GM19239 (cell line): ENCODE data around the gene ZNF236.

ENCODE experiments used
- DNase-seq: peaks from one replicate; pipeline ENCODE4 v3.0.0; 2011; ENCODE audit warnings: low spot score; ENCODE audit not compliant: insufficient read length
- FAIRE-seq: peaks from 2 replicates; lab custom pipeline; 2011; peaks lifted over from hg19 to GRCh38; lab: Jason Lieb, UNC

ZNF236 gene

DNA sequence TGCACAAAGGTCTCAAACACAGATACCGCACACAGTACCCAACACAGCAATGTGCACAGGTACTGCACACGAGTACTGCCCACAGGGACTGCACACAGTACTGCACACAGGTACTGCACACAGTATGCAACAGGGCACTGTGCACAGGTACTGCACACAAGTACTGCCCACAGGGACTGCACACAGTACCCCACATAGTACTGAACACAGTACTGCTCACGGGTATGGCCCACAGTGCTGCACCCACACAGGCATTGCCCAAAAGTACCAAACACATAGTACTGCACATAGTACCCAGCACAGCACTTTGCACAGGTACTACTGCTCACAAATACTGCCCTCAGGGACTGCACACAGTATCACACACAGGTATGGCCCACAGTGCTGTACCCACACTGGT lies 73.1 kb downstream of the ZNF236 start:
- FAIRE-seq (no peak), DNase-seq (no peak)

DNA sequence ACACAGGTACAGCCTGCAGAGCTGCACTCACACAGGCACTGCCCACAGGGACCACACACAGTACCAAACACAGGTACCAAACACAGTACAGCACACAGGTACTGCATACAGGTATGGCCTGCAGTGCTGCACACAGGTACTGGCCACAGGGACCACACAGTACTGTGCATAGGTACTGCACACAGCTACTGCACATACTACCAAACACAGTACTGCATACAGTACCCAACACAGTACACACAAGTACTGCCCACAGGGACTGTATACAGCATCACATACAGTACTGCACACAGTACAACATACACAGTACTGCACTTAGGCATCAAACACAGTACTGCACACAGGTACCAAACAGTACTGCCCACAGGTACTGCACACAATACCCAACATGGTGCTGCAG lies 74.3 kb downstream of the ZNF236 start:
- no peak for DNase-seq
- FAIRE-seq = no peak

DNA sequence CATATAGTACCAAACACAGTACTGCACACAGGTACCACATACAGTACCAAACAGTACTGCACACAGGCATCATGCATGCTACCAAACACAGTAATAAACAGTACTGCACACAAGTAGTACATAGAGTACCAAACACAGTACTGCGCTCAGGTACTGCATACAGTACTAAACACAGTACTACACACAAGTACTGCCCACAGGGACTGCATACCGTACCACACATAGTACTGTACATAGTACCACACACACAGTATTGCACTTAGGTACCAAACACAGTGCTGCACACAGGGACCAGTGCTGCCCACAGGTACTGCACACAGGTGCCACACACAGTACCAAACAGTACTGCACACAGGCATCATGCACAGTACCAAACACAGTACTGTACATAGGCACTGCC lies 74.9 kb downstream of the ZNF236 start:
- DNase-seq = no peak
- FAIRE-seq = no peak

DNA sequence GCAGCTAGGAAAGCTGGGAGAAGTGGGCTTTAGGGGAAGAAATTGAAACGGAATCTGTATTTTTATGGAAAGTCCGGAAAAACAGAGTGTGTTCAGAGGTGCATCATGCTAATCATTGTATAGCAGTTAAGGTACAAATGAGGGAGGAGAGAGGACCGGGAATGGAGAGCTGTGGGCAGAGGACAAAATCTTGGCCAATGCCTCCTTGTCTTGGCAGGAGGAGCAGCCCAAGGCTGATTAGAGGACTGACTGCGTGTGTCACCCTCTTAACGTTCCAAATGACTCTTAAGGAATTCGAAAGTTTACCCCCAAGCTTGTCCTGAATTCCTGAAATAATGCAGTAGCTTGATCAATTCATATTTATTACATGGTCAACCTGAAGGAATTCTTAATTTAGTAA lies 81.0 kb downstream of the ZNF236 start:
- FAIRE-seq = no peak
- DNase-seq = no peak

DNA sequence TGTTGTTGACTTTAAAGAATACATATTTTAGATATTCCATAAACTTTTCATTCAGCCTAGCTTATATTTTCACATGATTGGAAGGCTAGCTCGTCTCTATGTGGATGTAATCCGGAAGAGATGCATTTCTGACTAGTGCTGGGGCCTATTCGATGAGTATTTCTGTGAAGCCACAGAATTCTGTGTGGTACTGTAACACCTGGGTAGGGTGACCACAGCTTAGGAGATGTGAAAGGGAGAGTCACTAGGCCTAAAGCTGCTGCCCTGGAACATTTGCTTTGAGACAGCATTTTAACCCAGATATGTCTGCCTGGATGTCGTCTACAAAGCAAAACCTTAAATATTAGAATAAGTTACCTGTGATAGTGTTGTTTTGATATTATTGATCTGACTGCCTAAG lies 83.5 kb downstream of the ZNF236 start:
- DNase-seq = no peak
- FAIRE-seq = no peak

DNA sequence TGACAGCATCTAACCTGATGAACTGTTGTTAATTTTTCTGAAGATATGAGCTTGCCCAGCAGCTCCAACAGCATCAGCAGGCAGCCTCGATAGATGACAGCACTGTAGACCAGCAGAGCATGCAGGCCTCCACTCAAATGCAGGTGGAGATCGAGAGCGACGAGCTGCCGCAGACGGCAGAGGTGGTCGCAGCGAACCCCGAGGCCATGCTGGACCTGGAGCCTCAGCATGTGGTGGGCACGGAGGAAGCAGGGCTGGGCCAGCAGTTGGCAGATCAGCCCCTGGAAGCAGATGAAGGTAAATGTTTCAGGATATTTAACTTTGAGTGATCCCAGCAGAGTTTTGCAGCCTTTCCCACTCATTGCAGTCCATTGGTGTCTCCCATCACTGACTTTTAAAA lies 85.9 kb downstream of the ZNF236 start:
- DNase-seq = no peak
- no peak for FAIRE-seq

DNA sequence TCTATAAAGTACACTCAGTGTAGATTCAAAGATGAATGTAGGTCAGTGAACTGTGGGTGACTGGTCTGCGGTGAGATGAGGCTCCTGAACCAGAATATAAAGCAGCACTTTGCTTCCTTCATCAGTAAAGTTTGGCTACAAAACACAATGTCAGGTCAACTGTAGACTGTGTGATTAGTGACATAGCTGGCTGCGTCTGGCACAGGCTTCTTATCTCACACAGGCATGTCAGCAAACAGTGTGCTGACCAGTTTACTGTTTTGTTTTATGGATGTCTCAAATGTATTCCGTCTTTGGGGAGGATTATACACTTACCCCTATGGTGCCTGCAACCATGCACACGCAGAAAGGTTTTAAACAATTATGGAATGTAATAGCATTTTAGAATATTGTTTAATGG lies 87.1 kb downstream of the ZNF236 start:
- no peak for FAIRE-seq

DNA sequence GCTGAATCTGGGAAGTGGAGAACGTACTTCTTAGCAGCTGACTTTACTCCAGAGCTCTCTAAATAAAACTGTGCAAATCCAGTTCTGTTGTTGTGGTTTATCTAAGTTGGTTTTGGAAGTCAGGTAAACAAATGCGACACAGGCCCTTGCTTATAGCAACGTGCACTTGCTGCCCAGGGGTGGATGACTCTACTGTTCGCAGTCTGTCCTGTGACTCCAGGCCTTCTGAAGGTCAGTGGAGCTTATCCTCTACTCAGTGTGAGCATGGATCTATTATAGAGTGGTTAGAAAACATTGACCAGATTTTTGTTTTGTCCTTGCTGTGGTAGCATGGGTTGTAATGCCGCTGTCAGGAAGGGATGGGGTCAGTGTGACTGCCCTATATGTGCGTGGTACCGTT lies 89.1 kb downstream of the ZNF236 start:
- DNase-seq (no peak), FAIRE-seq (no peak)

More for the DNA sequence above, 87.1 kb downstream of the ZNF236 start:
- no peak for DNase-seq

DNA sequence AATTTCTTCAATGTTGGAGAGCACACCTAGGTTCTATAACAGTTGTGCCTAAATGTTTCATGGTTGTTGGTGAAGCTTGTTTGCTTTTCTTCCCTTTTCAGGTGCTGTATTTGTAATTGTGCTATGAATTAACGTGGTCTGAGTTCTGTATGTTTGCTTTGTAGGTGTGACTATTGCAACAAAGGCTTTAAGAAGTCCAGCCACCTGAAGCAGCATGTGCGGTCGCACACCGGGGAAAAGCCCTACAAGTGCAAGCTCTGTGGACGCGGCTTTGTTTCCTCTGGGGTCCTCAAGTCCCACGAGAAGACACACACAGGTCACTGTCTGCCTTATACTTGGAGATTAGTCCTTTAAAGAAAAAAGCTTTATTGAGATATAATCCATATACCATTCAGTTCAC lies 91.2 kb downstream of the ZNF236 start:
- DNase-seq (no peak), FAIRE-seq (no peak)

DNA sequence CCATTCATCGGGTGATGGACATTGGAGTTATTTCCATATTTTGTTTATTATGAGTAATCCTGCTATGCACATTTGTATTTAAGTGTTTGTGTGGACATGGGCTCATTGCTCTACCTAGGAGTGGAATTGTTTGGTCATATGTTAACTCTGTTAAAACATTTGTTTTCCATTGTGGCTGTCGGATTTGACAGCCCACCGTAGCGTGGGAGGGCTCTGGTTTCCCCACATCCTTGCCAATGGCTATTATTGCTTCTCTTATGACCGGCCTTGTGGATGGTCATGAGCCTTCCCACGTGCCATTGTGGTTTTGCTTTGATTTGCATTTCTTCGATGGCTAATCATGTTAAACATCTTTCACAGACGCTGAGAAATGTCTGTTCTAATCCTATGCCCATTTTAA lies 92.0 kb downstream of the ZNF236 start:
- DNase-seq (no peak), FAIRE-seq (peak; percentile 71)

DNA sequence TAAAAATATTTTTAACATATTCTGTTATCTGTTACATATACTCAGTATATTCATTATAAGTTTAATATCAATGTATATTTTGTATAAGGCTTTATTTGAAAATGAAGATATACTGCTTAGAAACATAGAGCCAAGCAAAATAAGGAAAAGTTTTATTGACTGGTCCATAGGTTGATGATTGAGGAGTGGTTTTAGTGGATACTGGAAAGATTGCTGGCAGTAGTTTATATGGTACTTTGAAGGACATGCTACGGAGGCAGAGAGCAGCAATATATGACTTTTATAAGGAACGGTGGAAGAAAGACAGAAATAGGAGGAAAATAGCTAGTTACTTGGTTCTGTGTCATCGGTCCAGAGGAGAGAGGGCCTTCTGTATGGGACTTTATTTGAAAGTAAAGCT lies 92.4 kb downstream of the ZNF236 start:
- DNase-seq (no peak), FAIRE-seq (no peak)

DNA sequence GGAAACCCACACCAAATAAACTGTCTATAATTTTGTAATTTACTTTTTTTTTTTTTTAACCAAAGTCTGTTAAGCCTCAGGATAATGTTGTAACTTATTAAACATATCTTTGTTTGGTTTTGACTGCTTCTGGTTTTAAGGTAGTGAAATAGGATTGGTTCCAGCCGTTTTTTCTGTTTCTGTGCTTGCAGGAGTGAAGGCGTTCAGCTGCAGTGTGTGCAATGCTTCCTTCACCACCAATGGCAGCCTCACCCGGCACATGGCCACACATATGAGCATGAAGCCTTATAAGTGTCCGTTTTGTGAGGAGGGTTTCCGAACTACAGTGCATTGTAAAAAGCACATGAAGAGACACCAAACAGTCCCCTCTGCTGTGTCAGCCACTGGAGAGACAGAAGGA lies 93.1 kb downstream of the ZNF236 start:
- no peak for FAIRE-seq

DNA sequence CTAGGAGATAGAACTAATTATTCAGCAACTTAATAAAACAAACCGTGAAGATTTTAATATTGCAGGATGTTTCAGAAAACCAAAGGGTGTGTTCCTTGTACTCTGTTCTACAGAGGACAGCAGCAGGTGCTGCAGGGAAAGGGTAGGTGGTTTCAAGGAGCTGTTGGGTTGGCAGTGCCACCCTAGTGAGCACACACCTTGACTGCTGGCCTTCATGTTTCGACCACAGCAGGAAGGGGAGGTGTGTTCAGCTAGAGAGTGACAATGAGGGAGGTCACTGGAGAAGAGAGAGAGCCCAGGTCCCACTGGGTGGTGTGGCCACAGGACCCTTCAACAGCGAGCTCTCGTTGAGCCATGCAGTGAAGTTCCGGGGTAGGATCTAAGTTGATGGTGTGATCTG lies 98.6 kb downstream of the ZNF236 start:
- DNase-seq (no peak), FAIRE-seq (peak; percentile 35)

More for the DNA sequence above, 93.1 kb downstream of the ZNF236 start:
- DNase-seq = no peak

DNA sequence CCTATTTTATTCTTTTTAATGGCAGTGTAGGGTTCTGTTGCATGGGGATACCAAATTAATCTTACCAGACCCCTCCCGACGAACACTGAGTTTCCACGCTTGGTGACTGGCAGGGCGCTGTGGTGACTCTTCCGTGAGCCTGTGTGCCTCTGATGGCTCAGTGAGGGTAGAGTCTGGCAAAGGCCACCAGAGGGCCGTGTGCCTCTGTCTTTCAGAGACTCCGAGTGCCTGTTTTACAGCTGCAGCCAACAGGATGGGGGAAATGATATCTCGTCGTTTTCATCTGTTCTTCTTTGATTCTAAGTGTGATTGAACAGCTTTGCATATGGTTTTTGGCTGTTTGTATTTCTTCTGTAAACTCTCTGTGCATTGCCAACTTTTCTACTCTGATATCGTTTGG lies 99.8 kb downstream of the ZNF236 start:
- FAIRE-seq (peak; percentile 93), DNase-seq (peak; percentile 71)

DNA sequence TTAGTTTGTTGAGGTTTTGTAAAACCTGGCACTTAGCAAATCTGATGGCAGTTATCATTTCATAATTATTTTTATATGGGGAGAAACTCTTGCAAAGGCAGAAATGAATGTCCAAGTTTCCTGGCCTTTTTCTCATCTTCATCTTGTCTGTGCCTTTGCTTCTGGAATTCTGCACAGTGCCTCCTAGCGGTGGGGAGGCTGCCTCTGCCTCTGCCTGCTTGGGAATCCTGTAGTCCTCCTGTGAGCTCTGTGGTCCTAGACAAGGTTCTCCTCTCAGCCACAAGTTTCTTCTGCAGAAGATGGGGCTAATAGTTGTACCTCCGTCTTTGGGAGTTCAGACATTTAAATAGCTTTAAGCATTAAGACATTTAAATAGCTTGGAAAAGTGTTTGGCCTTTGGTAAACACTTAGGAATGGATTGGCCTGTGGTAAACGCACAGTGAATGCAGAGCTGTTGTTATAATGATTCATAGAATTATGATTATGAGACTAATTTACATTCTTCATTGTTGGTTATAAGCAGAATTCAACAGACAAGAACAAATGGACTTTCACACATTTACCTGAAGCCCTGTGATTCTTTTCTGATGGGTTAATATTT lies 101.2 kb downstream of the ZNF236 start:
- DNase-seq (no peak), FAIRE-seq (no peak)

DNA sequence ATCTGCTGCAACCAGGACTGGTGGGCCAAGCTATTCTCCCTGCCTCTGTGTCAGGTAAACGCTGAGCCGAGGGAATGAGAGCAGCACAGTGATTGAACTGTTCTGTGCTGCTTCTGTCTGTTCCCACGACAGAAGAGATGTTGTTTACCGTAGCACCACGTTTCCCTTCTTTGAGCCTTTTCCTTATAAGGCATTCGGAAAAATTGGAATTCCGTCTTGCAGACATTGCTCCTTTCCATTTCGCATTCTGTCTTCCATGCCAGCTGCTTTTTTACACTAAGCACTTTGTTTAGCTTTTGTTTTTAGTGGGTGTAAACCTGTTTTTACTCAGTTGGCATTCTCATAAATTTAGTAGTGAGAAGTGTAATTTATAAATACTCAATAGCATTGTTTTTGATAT lies 103.1 kb downstream of the ZNF236 start:
- DNase-seq = no peak
- no peak for FAIRE-seq

DNA sequence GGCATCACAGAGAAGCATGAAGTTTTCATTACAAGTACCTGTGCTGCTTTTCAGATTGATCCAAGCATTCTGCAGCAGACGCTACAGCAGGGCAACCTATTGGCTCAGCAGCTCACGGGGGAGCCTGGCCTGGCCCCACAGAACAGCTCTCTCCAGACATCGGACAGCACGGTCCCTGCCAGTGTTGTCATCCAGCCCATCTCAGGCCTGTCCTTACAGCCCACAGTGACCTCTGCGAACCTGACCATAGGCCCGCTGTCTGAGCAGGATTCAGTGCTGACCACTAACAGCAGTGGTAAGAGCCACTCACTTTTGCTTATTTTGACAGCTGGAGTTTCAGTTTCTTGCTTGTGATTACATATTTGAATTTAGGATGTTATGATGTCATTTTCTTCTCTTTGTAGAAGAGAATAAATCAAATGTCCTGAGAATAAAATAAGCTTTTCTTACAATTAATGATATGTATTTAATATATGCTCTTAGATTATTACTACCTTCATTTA lies 104.9 kb downstream of the ZNF236 start:
- peak; percentile 42 for FAIRE-seq

DNA sequence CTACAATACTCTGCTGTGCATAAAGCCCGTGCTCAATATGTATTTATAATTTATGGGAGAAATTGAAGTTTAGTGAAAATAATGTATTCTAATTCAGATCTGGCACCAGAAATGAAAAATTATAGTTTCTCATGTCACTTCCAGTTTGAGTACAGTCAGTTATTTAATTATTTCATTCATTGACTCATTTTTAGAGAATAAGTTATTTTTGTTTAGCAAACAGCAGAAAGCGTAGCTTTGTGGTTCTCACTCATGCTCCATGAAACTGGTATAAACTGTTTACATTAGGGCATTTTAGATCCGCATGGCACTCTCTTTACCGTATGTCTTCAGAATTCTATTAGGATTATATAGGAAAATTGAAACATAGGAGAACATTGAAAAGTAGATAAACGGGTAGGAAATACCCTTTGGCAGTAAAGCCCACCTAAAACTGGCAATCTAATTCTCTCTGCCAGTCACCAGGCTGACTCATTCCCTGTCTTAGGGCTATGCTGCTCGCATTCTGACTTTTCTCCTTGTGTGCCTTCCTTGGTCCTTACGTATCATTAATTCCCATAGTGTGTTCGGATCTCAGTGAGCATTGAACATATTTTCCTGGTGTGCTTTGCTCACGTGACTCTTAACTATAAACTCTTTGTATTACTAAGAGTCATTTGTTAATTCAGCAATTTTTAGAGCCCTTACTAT lies 106.0 kb downstream of the ZNF236 start:
- FAIRE-seq (no peak), DNase-seq (no peak)

More for the DNA sequence above, 104.9 kb downstream of the ZNF236 start:
- DNase-seq = no peak

DNA sequence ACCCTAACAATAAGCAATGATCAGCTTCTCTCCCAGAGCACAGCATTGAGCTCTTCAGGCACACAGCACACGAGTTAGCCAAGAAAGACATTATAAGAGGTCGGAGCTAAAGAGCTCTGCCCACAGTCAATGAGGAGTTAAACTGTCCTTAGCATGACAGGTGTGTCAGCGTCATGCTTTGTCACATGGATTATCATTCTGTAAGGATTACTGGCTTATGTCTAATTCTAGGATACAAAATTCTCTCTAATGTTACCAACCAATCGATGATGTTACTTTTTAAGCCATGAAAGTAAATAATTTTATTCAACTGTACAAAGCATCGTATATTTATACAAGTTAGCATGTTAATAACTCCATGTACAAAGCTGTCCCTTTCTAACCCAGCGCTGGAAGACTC lies 108.8 kb downstream of the ZNF236 start:
- no peak for DNase-seq

DNA sequence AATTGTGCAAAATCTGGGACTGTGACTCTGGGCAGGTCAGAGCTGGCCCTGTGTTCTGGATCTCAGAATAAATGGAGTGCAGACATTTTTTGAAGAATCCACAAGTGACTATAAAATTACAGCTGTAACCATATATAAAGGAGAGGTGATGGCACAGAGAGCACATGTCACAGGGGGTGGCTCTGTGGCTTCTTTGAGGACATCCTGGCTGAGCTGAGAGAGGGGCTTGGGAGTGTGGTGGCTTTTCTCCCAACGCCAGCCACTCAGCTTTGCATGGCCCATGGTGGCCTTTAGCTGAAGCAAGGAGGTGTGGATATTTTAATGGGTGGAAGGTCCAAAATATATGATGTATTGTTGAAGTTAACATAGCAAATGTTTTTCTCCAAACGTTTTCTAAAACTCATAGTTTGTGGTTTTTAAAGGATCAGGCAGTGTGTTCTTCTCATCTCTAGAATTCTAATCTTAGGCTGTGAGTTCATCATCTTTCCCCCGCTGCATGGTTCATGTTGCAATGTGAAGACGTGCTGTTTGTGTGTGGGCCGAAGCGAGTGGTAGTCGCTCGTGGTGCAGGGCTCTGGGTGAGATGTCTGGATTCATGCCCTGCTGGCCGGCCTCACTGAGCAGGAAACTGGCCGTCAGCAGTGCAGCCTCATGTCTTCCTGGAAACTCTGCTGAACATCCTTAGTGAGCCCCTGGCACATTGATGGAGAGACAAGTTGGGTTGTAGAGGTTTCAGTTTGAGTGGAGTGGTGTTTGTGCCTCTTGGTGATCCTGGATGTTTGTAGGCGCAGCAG lies 109.9 kb downstream of the ZNF236 start:
- FAIRE-seq = no peak
- DNase-seq = no peak

More for the DNA sequence above, 108.8 kb downstream of the ZNF236 start:
- no peak for FAIRE-seq

DNA sequence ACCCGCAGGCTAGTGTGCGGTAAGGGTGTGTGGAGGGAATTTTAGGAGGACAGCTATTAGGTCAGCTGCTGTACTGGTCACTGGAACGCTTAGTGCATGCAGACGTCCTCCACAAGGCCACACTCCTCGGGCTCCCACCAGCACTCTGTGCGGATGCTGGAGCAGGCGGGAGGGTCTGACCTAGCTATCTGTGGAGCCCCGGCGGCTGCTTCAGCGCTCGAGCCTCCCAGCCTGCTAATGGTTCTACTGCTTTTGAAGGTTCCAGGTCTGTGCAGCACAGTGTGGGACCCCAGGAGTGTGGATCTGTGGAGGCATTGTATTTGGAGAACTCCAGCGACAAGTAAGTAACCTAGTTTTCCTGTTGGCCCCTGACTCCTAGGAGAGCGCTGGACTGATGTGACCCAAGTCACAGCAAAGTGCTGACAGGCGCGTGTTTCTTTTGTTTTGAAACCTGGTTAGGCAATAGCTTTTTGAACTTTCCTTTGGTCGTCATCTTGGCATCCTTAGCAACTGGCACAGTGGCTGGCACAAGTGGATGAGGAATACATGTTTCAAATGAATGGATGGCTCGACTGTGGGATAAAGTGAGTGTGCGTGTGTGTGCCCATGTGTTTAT lies 113.5 kb downstream of the ZNF236 start:
- DNase-seq (no peak), FAIRE-seq (no peak)
